Measurements from ENCODE around the gene TTC23.

The TTC23 gene

DNA sequence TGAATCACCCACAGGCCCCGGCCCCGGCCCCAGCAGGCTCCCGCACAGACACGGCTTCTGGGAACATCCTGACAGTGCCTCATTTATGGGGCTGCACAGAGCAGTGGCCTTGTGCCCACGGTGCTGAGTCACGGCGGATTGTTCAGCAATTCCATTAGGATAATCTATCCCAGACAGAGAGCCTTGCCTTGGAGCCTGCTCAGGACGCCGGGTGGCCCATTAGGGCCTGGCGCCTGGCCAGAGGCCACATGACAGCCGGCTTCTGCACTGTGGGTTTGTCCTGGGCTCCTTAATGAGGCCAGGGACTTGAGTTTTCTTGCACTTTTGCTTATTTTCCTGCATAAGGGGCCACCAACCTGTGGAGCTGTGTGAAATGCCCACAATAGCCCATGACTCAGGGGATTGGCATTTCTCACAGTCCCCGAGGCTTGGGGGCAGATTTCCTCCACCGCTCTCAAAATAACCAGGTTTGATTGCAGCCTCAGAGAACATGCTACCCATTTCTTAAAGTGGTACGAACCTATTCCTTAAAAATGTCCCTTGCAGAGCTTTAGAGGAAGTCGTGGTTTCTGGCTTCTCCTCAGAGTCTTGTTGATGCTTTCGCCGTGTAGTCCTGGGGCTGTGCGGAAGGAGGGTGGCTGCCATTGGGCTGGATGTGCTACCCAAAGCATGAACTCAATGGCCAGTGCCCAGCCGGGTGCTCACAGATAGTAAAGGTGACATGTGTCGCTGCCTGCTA, 125.5 kb downstream of the TTC23 start:
- 7% methylated on average over 20 of the region's 20 CpGs for WGBS
- Histone ChIP-seq H3K23ac (ENCODE audit: low read length in 2 of 2) (no peak overlapping the region), H2BK5ac (ENCODE audit: low read depth, low read length, poor library complexity, severe bottlenecking) (peak overlapping the region; percentile 96), H4K8ac (ENCODE audit: low read length) (peak overlapping the region; percentile 99), H2AFZ (ENCODE audit: low read depth, low read length) (no peak overlapping the region), H3K4me3 (ENCODE audit: insufficient read depth in 1 of 2, low read depth in 1 of 2, low read length in 2 of 2) (peak overlapping the region in 1 of 2 experiments; percentile 52), H3K9me3 (ENCODE audit: control insufficient read depth, low read length) (no peaks in the 10 kb centered on the region), H3K27ac (ENCODE audit: low read length, poor library complexity, severe bottlenecking) (peak overlapping the region; percentile 99), H3K36me3 (ENCODE audit: control insufficient read depth in 1 of 2, insufficient read depth in 2 of 2, low read depth in 1 of 2, low read length in 2 of 2) (peaks cover 6 to 12% of the 10 kb centered on the region in 2 experiments), H2BK15ac (ENCODE audit: low read depth, poor library complexity, severe bottlenecking) (peak overlapping the region; percentile 82), H2BK120ac (ENCODE audit: low read depth, low read length) (peak overlapping the region; percentile 95), H3K4me2 (ENCODE audit: low read length, poor library complexity, severe bottlenecking) (peak overlapping the region; percentile 87), H3K4ac (ENCODE audit: low read depth in 1 of 2, low read length in 2 of 2) (peak overlapping the region; percentile 76 to 96), H4K91ac (ENCODE audit: low read length) (peak overlapping the region; percentile 99), H3K27me3 (ENCODE audit: control insufficient read depth in 1 of 2, insufficient read depth in 1 of 2, low read length in 2 of 2) (no peaks in the 10 kb centered on the region), H2AK5ac (ENCODE audit: low read length, severe bottlenecking) (peak overlapping the region; percentile 73), H3K9ac (ENCODE audit: low read length) (peak overlapping the region; percentile 56), H2BK12ac (ENCODE audit: low read length in 2 of 2) (peak overlapping the region; percentile 87 to 98), H3K79me1 (replicated peaks; ENCODE audit: low read length, poor library complexity, severe bottlenecking) (peaks cover 3% of the 10 kb centered on the region), H3K14ac (ENCODE audit: low read length in 2 of 2) (peak overlapping the region in 1 of 2 experiments; percentile 97), H3K4me1 (ENCODE audit: control insufficient read depth, insufficient read depth, low read depth, low read length) (peaks cover 40% of the 10 kb centered on the region), H3K18ac (ENCODE audit: low read depth in 1 of 2, low read length in 2 of 2) (peak overlapping the region; percentile 92 to 99)
- peak; percentile 99 for DNase-seq

GRCh38 chr15:99122831-99123712, 126.3 kb downstream of the TTC23 start:
- H2AK5ac ChIP-seq (ENCODE audit: low read length, severe bottlenecking) = peak overlapping the region; percentile 83
- peak overlapping the region; percentile 62 for H2BK15ac ChIP-seq (ENCODE audit: low read depth, poor library complexity, severe bottlenecking)
- H3K36me3 ChIP-seq (ENCODE audit: control insufficient read depth in 1 of 2, insufficient read depth in 2 of 2, low read depth in 1 of 2, low read length in 2 of 2) = peaks cover 6 to 15% of the 10 kb centered on the region in 2 experiments
- peak overlapping the region; percentile 87 for H3K4me2 ChIP-seq (ENCODE audit: low read length, poor library complexity, severe bottlenecking)
- H3K4ac ChIP-seq (ENCODE audit: low read depth in 1 of 2, low read length in 2 of 2) = peak overlapping the region; percentile 57 to 94
- H3K4me3 ChIP-seq (ENCODE audit: insufficient read depth in 1 of 2, low read depth in 1 of 2, low read length in 2 of 2) = peak overlapping the region in 1 of 2 experiments; percentile 52
- H3K18ac ChIP-seq (ENCODE audit: low read depth in 1 of 2, low read length in 2 of 2) = peak overlapping the region; percentile 90 to 99
- H3K14ac ChIP-seq (ENCODE audit: low read length in 2 of 2) = peak overlapping the region in 1 of 2 experiments; percentile 62
- no peak overlapping the region for H2AFZ ChIP-seq (ENCODE audit: low read depth, low read length)
- peak overlapping the region; percentile 80 to 100 for H2BK12ac ChIP-seq (ENCODE audit: low read length in 2 of 2)
- H2BK5ac ChIP-seq (ENCODE audit: low read depth, low read length, poor library complexity, severe bottlenecking) = peak overlapping the region; percentile 96
- 41% methylated on average over 21 of the region's 22 CpGs for WGBS
- H2BK120ac ChIP-seq (ENCODE audit: low read depth, low read length) = peak overlapping the region; percentile 82
- H3K23ac ChIP-seq (ENCODE audit: low read length in 2 of 2) = peak overlapping the region in 1 of 2 experiments; percentile 63
- peaks cover 3% of the 10 kb centered on the region for H3K79me1 ChIP-seq (replicated peaks; ENCODE audit: low read length, poor library complexity, severe bottlenecking)
- DNase-seq = peak; percentile 23
- H4K91ac ChIP-seq (ENCODE audit: low read length) = peak overlapping the region; percentile 97
- peak overlapping the region; percentile 99 for H3K27ac ChIP-seq (ENCODE audit: low read length, poor library complexity, severe bottlenecking)
- H3K9ac ChIP-seq (ENCODE audit: low read length) = peak overlapping the region; percentile 56
- peak overlapping the region; percentile 94 for H4K8ac ChIP-seq (ENCODE audit: low read length)
- no peaks in the 10 kb centered on the region for H3K9me3 ChIP-seq (ENCODE audit: control insufficient read depth, low read length)
- H3K27me3 ChIP-seq (ENCODE audit: control insufficient read depth in 1 of 2, insufficient read depth in 1 of 2, low read length in 2 of 2) = no peaks in the 10 kb centered on the region
- peaks cover 40% of the 10 kb centered on the region for H3K4me1 ChIP-seq (ENCODE audit: control insufficient read depth, insufficient read depth, low read depth, low read length)

- Histone ChIP-seq H3K4me3 (ENCODE audit: insufficient read depth in 1 of 2, low read depth in 1 of 2, low read length in 2 of 2) (no peak overlapping the region), H3K27ac (ENCODE audit: low read length, poor library complexity, severe bottlenecking) (no peak overlapping the region), H3K79me1 (replicated peaks; ENCODE audit: low read length, poor library complexity, severe bottlenecking) (peaks cover 3% of the 10 kb centered on the region), H2BK5ac (ENCODE audit: low read depth, low read length, poor library complexity, severe bottlenecking) (no peak overlapping the region), H3K9ac (ENCODE audit: low read length) (no peak overlapping the region), H2BK120ac (ENCODE audit: low read depth, low read length) (no peak overlapping the region), H3K18ac (ENCODE audit: low read depth in 1 of 2, low read length in 2 of 2) (no peak overlapping the region), H2AK5ac (ENCODE audit: low read length, severe bottlenecking) (no peak overlapping the region), H3K4me2 (ENCODE audit: low read length, poor library complexity, severe bottlenecking) (no peak overlapping the region), H3K14ac (ENCODE audit: low read length in 2 of 2) (no peak overlapping the region), H3K4me1 (ENCODE audit: control insufficient read depth, insufficient read depth, low read depth, low read length) (peaks cover 40% of the 10 kb centered on the region), H4K8ac (ENCODE audit: low read length) (no peak overlapping the region), H3K36me3 (ENCODE audit: control insufficient read depth in 1 of 2, insufficient read depth in 2 of 2, low read depth in 1 of 2, low read length in 2 of 2) (peaks cover 2 to 15% of the 10 kb centered on the region in 2 experiments), H2AFZ (ENCODE audit: low read depth, low read length) (no peak overlapping the region), H3K23ac (ENCODE audit: low read length in 2 of 2) (no peak overlapping the region), H4K91ac (ENCODE audit: low read length) (no peak overlapping the region), H2BK12ac (ENCODE audit: low read length in 2 of 2) (no peak overlapping the region), H3K4ac (ENCODE audit: low read depth in 1 of 2, low read length in 2 of 2) (no peak overlapping the region), H2BK15ac (ENCODE audit: low read depth, poor library complexity, severe bottlenecking) (no peak overlapping the region), H3K9me3 (ENCODE audit: control insufficient read depth, low read length) (no peaks in the 10 kb centered on the region), H3K27me3 (ENCODE audit: control insufficient read depth in 1 of 2, insufficient read depth in 1 of 2, low read length in 2 of 2) (no peaks in the 10 kb centered on the region)
- WGBS = 88% methylated on average over 8 of the region's 8 CpGs
- DNase-seq = no peak
These were observed 127.5 kb downstream of the TTC23 start for GRCh38 chr15:99121691-99122410.
